Spinal cord (tissue), 10 donors: ENCODE measurements around the gene RECK. TPM values are rescaled to one million over a fixed set of nuclear protein-coding genes. Genes with fewer than 3 reads are reported as not detected.

Source experiments
- DNase-seq, 6 donors: peaks; one replicate each; pipeline versions ENCODE4 v3.0.0 to v3.0.0-alpha.2; 2013 to 2015; ENCODE audit warnings: low spot score in 6 of 6, low read depth in 4 of 6
- H3K27ac ChIP-seq: one replicate; pipeline ENCODE4 v1.5.1; 2013; ENCODE audit warnings: low read depth, low read length, control low read depth
- H3K27me3 ChIP-seq: one replicate; pipeline ENCODE4 v1.6.1; 2013; ENCODE audit warnings: low read length; ENCODE audit not compliant: control insufficient read depth, insufficient read depth
- H3K36me3 ChIP-seq: one replicate; pipeline ENCODE4 v1.6.1; 2013; ENCODE audit warnings: low read length; ENCODE audit not compliant: control insufficient read depth, insufficient read depth
- H3K4me1 ChIP-seq: one replicate; pipeline ENCODE4 v1.6.1; 2013; ENCODE audit warnings: low read length; ENCODE audit not compliant: control insufficient read depth, insufficient read depth
- H3K4me3 ChIP-seq: one replicate; pipeline ENCODE4 v1.5.1; 2013; ENCODE audit warnings: low read depth, low read length, control low read depth
- H3K9me3 ChIP-seq: one replicate; pipeline ENCODE4 v1.6.1; 2013; ENCODE audit warnings: low read length; ENCODE audit not compliant: control insufficient read depth, insufficient read depth
- WGBS: methylation state at CpG from one replicate; pipeline ENCODE4 v1.1.5; 2013; ENCODE audit warnings: missing lambda C conversion rate; ENCODE audit not compliant: insufficient coverage; 5-methylcytosine and 5-hydroxymethylcytosine counted together
- polyA plus RNA-seq, 2 donors: library from polyadenylated mRNA; unstranded; fragments of 120-200 nt; gene quantifications; one replicate each; pipeline ENCODE4 v1.2.1, GENCODE V29; 2013; ENCODE audit not compliant: insufficient read length in 2 of 2
- total RNA-seq, 2 donors: library from RNA; depleted of rRNA in 1 of 2; stranded (reverse); fragments of 120-200 nt in 1 of 2; fragments of >200 nt in 1 of 2; gene quantifications; one replicate each; pipeline versions ENCODE4 v1.2.3 to v1.2.4, GENCODE V29; 2013 to 2014
- donor health status: healthy.

Gene RECK
- total and polyA plus RNA-seq, 4 donors = 10.9 to 19.4 (median 17.3) TPM

- Histone ChIP-seq H3K9me3 (no peaks in the 10 kb centered on the region), H3K4me3 (no peak overlapping the region)
These were observed 65.4 kb downstream of the RECK start for GRCh38 chr9:36101916-36102741.

GRCh38 chr9:36102742-36103495 lies 66.2 kb downstream of the RECK start:
- Histone ChIP-seq H3K27ac (no peak overlapping the region), H3K36me3 (peaks cover 10% of the 10 kb centered on the region), H3K4me3 (no peak overlapping the region), H3K4me1 (no peaks in the 10 kb centered on the region), H3K9me3 (no peaks in the 10 kb centered on the region), H3K27me3 (no peaks in the 10 kb centered on the region)
- DNase-seq = peak; percentile 12 to 83 (median 26)
- no CpG with 5 or more reads among the region's 10 CpGs for WGBS

More at GRCh38 chr9:36101916-36102741, 65.4 kb downstream of the RECK start:
- H3K4me1 ChIP-seq = no peaks in the 10 kb centered on the region
- no peak for DNase-seq
- H3K36me3 ChIP-seq = peaks cover 10% of the 10 kb centered on the region
- H3K27ac ChIP-seq = no peak overlapping the region
- WGBS = 67% methylated on average over 1 of the region's 4 CpGs
- no peaks in the 10 kb centered on the region for H3K27me3 ChIP-seq

DNA sequence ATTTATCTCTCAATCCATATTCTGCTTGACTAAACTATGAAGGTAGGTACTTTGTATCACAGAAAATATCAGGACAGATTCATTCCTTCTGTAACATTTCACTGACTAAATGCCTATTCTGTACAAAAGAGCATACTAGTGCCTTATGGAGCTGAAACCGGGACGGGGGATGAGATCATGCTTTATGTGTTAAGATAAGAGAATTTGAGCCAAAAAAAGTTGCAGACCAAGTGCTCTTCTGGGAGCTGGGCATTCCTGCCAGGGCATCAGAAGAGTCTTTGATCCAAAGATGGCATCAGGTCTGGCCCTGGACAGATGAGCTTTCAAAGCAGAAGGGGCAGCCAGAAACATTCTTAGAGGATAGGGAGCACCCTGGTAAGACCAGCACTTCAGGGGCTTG lies 72.4 kb downstream of the RECK start:
- Histone ChIP-seq H3K36me3 (peaks cover 6% of the 10 kb centered on the region), H3K4me3 (no peak overlapping the region), H3K27me3 (no peaks in the 10 kb centered on the region), H3K27ac (no peak overlapping the region), H3K4me1 (no peaks in the 10 kb centered on the region), H3K9me3 (no peaks in the 10 kb centered on the region)
- DNase-seq = no peak
- 79% methylated on average over 2 of the region's 2 CpGs for WGBS

DNA sequence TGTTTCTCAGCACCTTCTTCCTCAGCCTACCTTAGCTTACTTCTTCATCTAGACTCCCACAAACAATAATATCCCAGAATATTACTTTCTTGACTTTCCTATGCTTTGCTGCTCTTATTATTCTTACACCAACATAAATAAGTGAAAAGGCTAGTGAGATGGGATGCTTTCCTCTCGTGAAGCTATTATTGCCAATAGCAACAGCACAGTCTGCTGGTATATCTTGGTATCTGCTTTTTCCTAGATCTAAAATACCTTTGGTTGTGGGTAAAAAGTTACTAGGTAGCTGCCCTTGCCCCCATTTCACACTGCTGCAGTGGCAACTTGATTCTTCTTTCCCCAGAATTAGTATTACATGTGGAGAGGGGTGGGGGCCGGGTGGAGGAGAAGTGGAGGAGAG lies 73.7 kb downstream of the RECK start:
- no peaks in the 10 kb centered on the region for H3K4me1 ChIP-seq
- peaks cover 8% of the 10 kb centered on the region for H3K36me3 ChIP-seq
- H3K27me3 ChIP-seq = no peaks in the 10 kb centered on the region
- H3K9me3 ChIP-seq = no peaks in the 10 kb centered on the region
- no peak overlapping the region for H3K27ac ChIP-seq
- no peak overlapping the region for H3K4me3 ChIP-seq
- WGBS = no CpG with 5 or more reads among the region's 2 CpGs
- DNase-seq = peak in 1 of 6 donors; percentile 20

DNA sequence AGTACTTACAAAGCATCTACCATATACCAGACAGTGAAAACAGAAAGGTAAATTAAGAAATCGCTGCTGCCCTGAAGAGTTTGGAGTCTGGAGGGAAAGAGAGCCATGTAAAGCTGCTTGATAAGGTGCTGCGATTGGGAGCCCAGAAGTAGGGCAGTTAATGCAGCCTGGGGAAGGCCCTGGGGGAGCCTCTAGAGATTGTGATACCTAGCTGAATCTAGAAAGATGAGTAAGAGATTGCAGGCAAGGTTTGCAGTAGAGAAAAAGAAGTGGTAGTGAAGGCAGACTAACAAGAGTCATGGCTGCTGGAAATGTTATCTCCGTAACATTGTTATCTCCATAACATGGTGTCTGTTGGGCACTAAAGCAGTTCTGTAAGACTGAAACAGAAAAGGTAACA lies 75.8 kb downstream of the RECK start:
- H3K27me3 ChIP-seq = no peaks in the 10 kb centered on the region
- DNase-seq = no peak
- 93% methylated on average over 3 of the region's 3 CpGs for WGBS
- no peaks in the 10 kb centered on the region for H3K4me1 ChIP-seq
- no peak overlapping the region for H3K4me3 ChIP-seq
- H3K9me3 ChIP-seq = no peaks in the 10 kb centered on the region
- no peak overlapping the region for H3K27ac ChIP-seq
- peaks cover 14% of the 10 kb centered on the region for H3K36me3 ChIP-seq

DNA sequence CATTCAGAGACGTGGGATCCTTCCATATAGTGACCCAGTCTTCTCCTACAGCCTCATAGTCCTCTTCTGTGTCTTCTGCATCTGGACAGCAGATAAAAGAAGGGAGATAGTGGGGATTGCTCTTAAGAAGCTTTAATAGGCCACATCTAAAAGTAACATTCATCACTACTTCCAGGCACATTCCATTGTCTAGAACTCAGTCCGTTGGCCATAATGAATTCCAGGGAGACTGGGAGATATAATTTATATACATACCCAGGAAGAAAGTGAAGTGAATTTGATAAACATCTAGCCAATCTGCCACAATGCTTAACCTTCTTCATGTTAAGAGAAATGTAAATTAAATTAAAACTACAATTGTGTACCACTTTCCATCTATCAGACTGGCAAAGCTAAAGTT lies 77.3 kb downstream of the RECK start:
- Histone ChIP-seq H3K36me3 (peaks cover 23% of the 10 kb centered on the region), H3K27ac (no peak overlapping the region), H3K27me3 (no peaks in the 10 kb centered on the region), H3K9me3 (no peaks in the 10 kb centered on the region), H3K4me3 (no peak overlapping the region), H3K4me1 (no peaks in the 10 kb centered on the region)
- DNase-seq = no peak
- WGBS = no CpG with 5 or more reads among the region's 2 CpGs

DNA sequence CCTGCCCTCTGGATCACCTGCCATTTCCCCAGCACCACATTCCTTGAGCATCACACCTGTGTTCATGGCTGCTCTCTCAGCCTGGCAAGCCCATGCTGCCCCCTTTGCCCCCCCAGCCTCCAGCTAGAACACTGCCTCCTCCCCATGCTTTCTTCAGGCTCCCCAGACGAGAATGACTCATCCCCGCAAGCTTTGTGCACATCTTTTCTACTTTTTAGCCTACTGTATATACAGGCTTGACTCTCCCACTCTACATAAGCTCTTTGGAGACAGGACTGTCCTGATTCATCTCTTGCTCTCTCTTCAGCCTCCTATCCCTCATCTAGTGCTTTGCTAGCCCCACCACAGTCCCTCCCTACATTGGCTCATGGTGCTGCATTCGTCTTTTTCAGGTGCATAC lies 79.9 kb downstream of the RECK start:
- 91% methylated on average over 2 of the region's 3 CpGs for WGBS
- peaks cover 30% of the 10 kb centered on the region for H3K36me3 ChIP-seq
- no peak overlapping the region for H3K27ac ChIP-seq
- no peak for DNase-seq
- no peak overlapping the region for H3K4me3 ChIP-seq
- H3K27me3 ChIP-seq = no peaks in the 10 kb centered on the region
- no peaks in the 10 kb centered on the region for H3K9me3 ChIP-seq
- H3K4me1 ChIP-seq = no peaks in the 10 kb centered on the region

GRCh38 chr9:36118201-36118600 lies 81.5 kb downstream of the RECK start:
- no CpG with 5 or more reads among the region's 2 CpGs for WGBS
- Histone ChIP-seq H3K9me3 (no peaks in the 10 kb centered on the region), H3K36me3 (peaks cover 39% of the 10 kb centered on the region), H3K4me3 (no peak overlapping the region), H3K4me1 (no peaks in the 10 kb centered on the region), H3K27ac (no peak overlapping the region), H3K27me3 (no peaks in the 10 kb centered on the region)
- no peak for DNase-seq

DNA sequence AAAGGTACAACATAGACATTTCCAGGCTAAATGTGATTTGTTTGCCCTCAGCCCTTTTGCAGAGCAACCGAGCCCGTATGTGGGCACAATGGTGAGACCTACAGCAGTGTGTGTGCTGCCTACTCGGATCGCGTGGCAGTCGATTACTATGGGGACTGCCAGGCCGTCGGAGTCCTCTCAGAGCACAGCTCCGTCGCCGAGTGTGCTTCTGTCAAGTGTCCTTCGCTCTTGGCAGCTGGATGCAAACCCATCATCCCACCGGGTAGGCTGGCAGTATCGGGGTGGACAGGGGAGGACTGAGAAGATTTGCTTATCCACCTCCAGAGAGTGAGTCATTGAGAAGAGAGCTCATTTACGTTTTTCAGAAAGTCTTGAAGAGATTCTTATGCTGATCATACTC lies 82.0 kb downstream of the RECK start:
- no peak for DNase-seq
- Histone ChIP-seq H3K36me3 (peaks cover 39% of the 10 kb centered on the region), H3K4me3 (no peak overlapping the region), H3K9me3 (no peaks in the 10 kb centered on the region), H3K4me1 (no peaks in the 10 kb centered on the region), H3K27me3 (no peaks in the 10 kb centered on the region), H3K27ac (no peak overlapping the region)
- WGBS = 96% methylated on average over 6 of the region's 15 CpGs
